H1 (cell line): ENCODE data around the gene SLC26A8. TPM values are rescaled to one million over a fixed set of nuclear protein-coding genes. Genes with fewer than 3 reads are reported as not detected.

Experiments used
- CTCF ChIP-seq, 3 experiments: IDR thresholded peaks; 1 replicate in 2 of 3; 2 replicates in 1 of 3; pipeline versions ENCODE4 v1.5.1 to v1.6.1; 2011; ENCODE audit warnings: low read length in 3 of 3, mild to moderate bottlenecking in 3 of 3, inconsistent platforms in 2 of 3, low read depth in 1 of 3, moderate library complexity in 1 of 3; ENCODE audit not compliant: insufficient read depth in 1 of 3; ENCODE audit errors: control extremely low read depth in 1 of 3
- GABPA ChIP-seq: IDR thresholded peaks from 2 replicates; pipeline ENCODE4 v1.6.1; 2011; ENCODE audit warnings: mild to moderate bottlenecking, low read length, moderate library complexity, borderline replicate concordance; ENCODE audit not compliant: insufficient read depth
- RAD21 ChIP-seq, 2 experiments: IDR thresholded peaks in 1 of 2; conservative IDR thresholded peaks in 1 of 2; 2 replicates each; pipeline ENCODE4 v1.6.1; 2011; ENCODE audit warnings: low read depth in 2 of 2, low read length in 2 of 2, improper control_type of control experiment in 1 of 2, inconsistent platforms in 1 of 2, mild to moderate bottlenecking in 1 of 2, moderate library complexity in 1 of 2
- SP4 ChIP-seq: IDR thresholded peaks from 2 replicates; pipeline ENCODE4 v1.6.1; 2012; ENCODE audit warnings: low read length, inconsistent platforms
- TAF7 ChIP-seq: optimal IDR thresholded peaks from 2 replicates; pipeline ENCODE3; 2011; ENCODE audit warnings: low read depth, mild to moderate bottlenecking, inconsistent platforms, low read length, moderate library complexity, borderline replicate concordance
- polyA plus RNA-seq, 7 experiments: library from polyadenylated mRNA; depleted of rRNA in 3 of 7; stranded (reverse) in 5 of 7; unstranded in 2 of 7; fragments of >200 nt in 5 of 7; fragments of 200-250 nt in 2 of 7; gene quantifications; 1 replicate in 5 of 7; 2 replicates in 1 of 7; 4 replicates in 1 of 7; pipeline versions ENCODE4 v1.2.1 to v1.2.3, GENCODE V29; 2011 to 2013; ENCODE audit warnings: missing spikeins in 2 of 7, mixed read lengths in 2 of 7
- total RNA-seq: library from RNA; stranded (reverse); fragmentation: NEBNext Ultra II Directional; extraction: Animal tissue kit (Norgen Biotek cat#: 25700); gene quantifications from 2 replicates; pipeline ENCODE4 v1.2.1, GENCODE V29; 2021

SLC26A8 gene
- total and polyA plus RNA-seq, 2 of the 8 experiments (the other 6 are each of a cell fraction or from before 2014, with no cell fraction given) = 0.56 to 0.57 TPM

GRCh38 chr6:35905841-35906498 lies 118.5 kb downstream of the SLC26A8 start (continued):
- TF ChIP-seq CTCF (IDR thresholded peaks at IDR 0.05; ENCODE audit: control extremely low read depth in 1 of 3, insufficient read depth in 1 of 3, low read depth in 1 of 3, low read length in 3 of 3) = no peak
- TF ChIP-seq RAD21 (IDR thresholded peaks at IDR 0.05 in 1 of 2, conservative IDR thresholded peaks at IDR 0.05 in 1 of 2; ENCODE audit: low read depth in 2 of 2, low read length in 2 of 2) = no peak
- TF ChIP-seq GABPA = no peak
- TF ChIP-seq TAF7 = no peak
- TF ChIP-seq SP4 = no peak
- TF ChIP-seq, all 59 proteins: peak for 0
